Uterus (tissue), 4 donors: ENCODE data around the gene UNC5CL. TPM values are rescaled to one million over a fixed set of nuclear protein-coding genes. Genes with fewer than 3 reads are reported as not detected.
"Not testable (repeated sequence)": the region's sequence is repeated elsewhere in the genome, so short reads cannot be mapped to it uniquely, and the experiment has no call there.

Experiments
- DNase-seq, 2 donors: peaks; one replicate each; pipeline ENCODE4 v3.0.0-alpha.2; 2019 to 2020
- H3K27ac ChIP-seq, 2 donors: fragments of 200-600 bp; sonication (generic); 1 replicate in 1 of 2; 2 replicates in 1 of 2; pipeline ENCODE4 v1.5.1; 2016 to 2018
- H3K27me3 ChIP-seq, 2 donors: fragments of 200-600 bp; sonication (generic); one replicate each; pipeline ENCODE4 v1.5.1; 2018 to 2019; ENCODE audit warnings: control low read depth in 1 of 2
- H3K36me3 ChIP-seq, 2 donors: fragments of 200-600 bp; sonication (generic); one replicate each; pipeline ENCODE4 v1.5.1; 2019; ENCODE audit warnings: control low read depth in 1 of 2
- H3K4me1 ChIP-seq, 2 donors: fragments of 200-600 bp; sonication (generic); one replicate each; pipeline ENCODE4 v1.5.1; 2018 to 2019; ENCODE audit warnings: control low read depth in 1 of 2
- H3K4me3 ChIP-seq, 2 donors: fragments of 200-600 bp; sonication (generic); 1 replicate in 1 of 2; 2 replicates in 1 of 2; pipeline ENCODE4 v1.5.1; 2018 to 2019; ENCODE audit warnings: mild to moderate bottlenecking in 1 of 2
- H3K9me3 ChIP-seq, 2 donors: fragments of 200-600 bp; sonication (generic); one replicate each; pipeline ENCODE4 v1.5.1; 2019; ENCODE audit warnings: control low read depth in 1 of 2
- CTCF ChIP-seq, 4 experiments: fragments of 200-600 bp in 2 of 4; fragments of 450-650 bp in 2 of 4; sonication (generic) in 2 of 4; IDR thresholded peaks; one replicate each; pipeline ENCODE4 v1.5.1; 2016 to 2019; ENCODE audit warnings: antibody characterized with exemption in 4 of 4, mild to moderate bottlenecking in 2 of 4, moderate library complexity in 1 of 4
- POLR2A ChIP-seq, 2 donors: fragments of 450-650 bp; IDR thresholded peaks; one replicate each; pipeline ENCODE4 v1.6.1; 2016; ENCODE audit warnings: antibody characterized with exemption in 2 of 2, mild to moderate bottlenecking in 1 of 2, moderate library complexity in 1 of 2
- intact Hi-C: fragments of 100-400 bp; cut with DNase I; formaldehyde crosslinking; loops from one replicate; pipeline ENCODE4 v1.15.1; 2023; ENCODE audit warnings: low total_unique reads
- total RNA-seq, 4 donors: library from RNA; depleted of rRNA in 3 of 4; stranded (reverse); fragments of >200 nt in 3 of 4; gene quantifications; one replicate each; pipeline versions ENCODE4 v1.1.0 to v1.2.4, GENCODE V29; 2014 to 2023
- donor health status: DM: yes; HTN: yes; CAD: no.

UNC5CL gene
- total RNA-seq, 4 donors from 2014 or later: 0.26 to 1.4 (median 1.2) TPM; not detected in 1

- H3K9me3 ChIP-seq, H3K36me3 ChIP-seq, H3K4me3 ChIP-seq, intact Hi-C loops, H3K27ac ChIP-seq, H3K27me3 ChIP-seq, H3K4me1 ChIP-seq: not testable (repeated sequence)
- TF ChIP-seq CTCF (IDR thresholded peaks at IDR 0.05): peak; percentile 40 to 59 (median 52)
- peak; percentile 34 to 44 for DNase-seq
Observed at GRCh38 chr6:41006217-41006616, 32.8 kb downstream of the UNC5CL start.

DNA sequence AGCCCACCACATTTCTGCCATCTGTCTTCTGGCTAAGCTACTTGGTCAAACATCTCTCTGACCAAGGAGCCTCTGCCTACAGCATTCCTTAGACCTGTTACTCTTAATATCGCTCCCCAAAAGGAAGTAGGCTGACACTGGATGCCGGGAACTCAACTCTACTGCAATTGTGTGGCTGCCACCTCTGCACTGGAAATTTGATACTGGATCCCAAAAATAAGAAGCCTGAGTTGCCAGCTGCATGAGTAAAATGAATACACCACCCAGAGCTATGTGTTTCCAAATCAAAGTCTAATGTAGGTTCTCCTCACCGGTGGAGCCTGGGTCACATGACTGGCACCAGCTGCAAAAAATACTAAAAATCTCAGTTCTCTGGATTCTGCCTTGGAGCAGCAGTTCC lies 36.9 kb downstream of the UNC5CL start:
- TF ChIP-seq CTCF (IDR thresholded peaks at IDR 0.05): no peak
- TF ChIP-seq POLR2A (IDR thresholded peaks at IDR 0.05): no peak
- no peaks in the 10 kb centered on the region for H3K4me1 ChIP-seq
- no peaks in the 10 kb centered on the region for H3K9me3 ChIP-seq
- H3K36me3 ChIP-seq: no peaks in the 10 kb centered on the region
- DNase-seq: no peak
- no peak overlapping the region for H3K27ac ChIP-seq
- H3K27me3 ChIP-seq: no peaks in the 10 kb centered on the region
- H3K4me3 ChIP-seq: no peak overlapping the region
- intact Hi-C loops: no loop called here

- H3K4me1 ChIP-seq: peaks cover 0 to 6% of the 10 kb centered on the region in 2 donors
- H3K27ac ChIP-seq: no peak overlapping the region
- H3K27me3 ChIP-seq: no peaks in the 10 kb centered on the region
- H3K9me3 ChIP-seq: no peaks in the 10 kb centered on the region
- H3K36me3 ChIP-seq: no peaks in the 10 kb centered on the region
- intact Hi-C loops: no loop called here
- no peak for TF ChIP-seq CTCF (IDR thresholded peaks at IDR 0.05)
- H3K4me3 ChIP-seq: no peak overlapping the region
- no peak for DNase-seq
Observed at GRCh38 chr6:41000248-41000647, 38.8 kb downstream of the UNC5CL start.

- peaks cover 0 to 6% of the 10 kb centered on the region in 2 donors for H3K4me1 ChIP-seq
- no peaks in the 10 kb centered on the region for H3K36me3 ChIP-seq
- no peak overlapping the region for H3K4me3 ChIP-seq
- peak; percentile 42 to 67 for DNase-seq
- no peaks in the 10 kb centered on the region for H3K27me3 ChIP-seq
- no peaks in the 10 kb centered on the region for H3K9me3 ChIP-seq
- intact Hi-C loops: no loop called here
- TF ChIP-seq POLR2A (IDR thresholded peaks at IDR 0.05) (no peak), CTCF (IDR thresholded peaks at IDR 0.05) (peak in 2 of 4 experiments; percentile 10 to 26)
- H3K27ac ChIP-seq: no peak overlapping the region
Observed at GRCh38 chr6:40999569-40999968, 39.5 kb downstream of the UNC5CL start.

DNA sequence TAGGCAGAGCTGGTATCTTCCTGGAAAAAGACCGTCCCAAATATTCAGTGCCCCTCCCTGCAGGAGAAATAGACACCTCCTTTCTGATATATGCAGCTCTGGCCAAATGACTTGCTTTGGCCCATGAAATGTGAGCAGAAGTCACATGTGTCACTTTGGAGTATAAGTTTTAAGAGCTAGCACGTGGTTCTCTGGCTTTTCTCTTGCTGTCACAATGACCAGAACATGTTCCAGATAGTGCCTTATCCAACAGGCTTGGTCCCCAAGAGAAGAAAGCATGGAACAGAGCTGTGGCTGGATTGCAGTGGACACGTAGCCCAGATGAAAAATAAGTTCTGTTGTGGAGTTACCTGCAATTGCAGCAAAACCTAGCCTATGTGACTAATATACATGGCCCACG lies 40.4 kb downstream of the UNC5CL start:
- no peaks in the 10 kb centered on the region for H3K36me3 ChIP-seq
- no peaks in the 10 kb centered on the region for H3K27me3 ChIP-seq
- H3K4me3 ChIP-seq: no peak overlapping the region
- H3K27ac ChIP-seq: no peak overlapping the region
- DNase-seq: no peak
- H3K4me1 ChIP-seq: peaks cover 0 to 6% of the 10 kb centered on the region in 2 donors
- TF ChIP-seq POLR2A (IDR thresholded peaks at IDR 0.05): no peak
- intact Hi-C loops: no loop called here
- H3K9me3 ChIP-seq: no peaks in the 10 kb centered on the region
